Measurements from ENCODE around the gene PRR15. TPM values are rescaled to one million over a fixed set of nuclear protein-coding genes. Genes with fewer than 3 reads are reported as not detected.

PRR15 gene
- total RNA-seq, 1 donor from 2014 or later: 8.1 TPM

GRCh38 chr7:29599026-29599425 lies 35.4 kb downstream of the PRR15 start:
- H3K4me3 ChIP-seq (ENCODE audit: low read depth, low read length): no peak overlapping the region
- no peak for DNase-seq (ENCODE audit: low read depth)
- TF ChIP-seq, protein P1, sequence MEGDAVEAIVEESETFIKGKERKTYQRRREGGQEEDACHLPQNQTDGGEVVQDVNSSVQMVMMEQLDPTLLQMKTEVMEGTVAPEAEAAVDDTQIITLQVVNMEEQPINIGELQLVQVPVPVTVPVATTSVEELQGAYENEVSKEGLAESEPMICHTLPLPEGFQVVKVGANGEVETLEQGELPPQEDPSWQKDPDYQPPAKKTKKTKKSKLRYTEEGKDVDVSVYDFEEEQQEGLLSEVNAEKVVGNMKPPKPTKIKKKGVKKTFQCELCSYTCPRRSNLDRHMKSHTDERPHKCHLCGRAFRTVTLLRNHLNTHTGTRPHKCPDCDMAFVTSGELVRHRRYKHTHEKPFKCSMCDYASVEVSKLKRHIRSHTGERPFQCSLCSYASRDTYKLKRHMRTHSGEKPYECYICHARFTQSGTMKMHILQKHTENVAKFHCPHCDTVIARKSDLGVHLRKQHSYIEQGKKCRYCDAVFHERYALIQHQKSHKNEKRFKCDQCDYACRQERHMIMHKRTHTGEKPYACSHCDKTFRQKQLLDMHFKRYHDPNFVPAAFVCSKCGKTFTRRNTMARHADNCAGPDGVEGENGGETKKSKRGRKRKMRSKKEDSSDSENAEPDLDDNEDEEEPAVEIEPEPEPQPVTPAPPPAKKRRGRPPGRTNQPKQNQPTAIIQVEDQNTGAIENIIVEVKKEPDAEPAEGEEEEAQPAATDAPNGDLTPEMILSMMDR (conservative IDR thresholded peaks at IDR 0.05; ENCODE audit: low read depth, low read length): no peak

- TF ChIP-seq, protein P1 (conservative IDR thresholded peaks at IDR 0.05; ENCODE audit: low read depth, low read length): no peak
- H3K4me3 ChIP-seq (ENCODE audit: low read depth, low read length): no peak overlapping the region
- no peak for DNase-seq (ENCODE audit: low read depth)
Observed at GRCh38 chr7:29600661-29601060, 37.0 kb downstream of the PRR15 start.

DNA sequence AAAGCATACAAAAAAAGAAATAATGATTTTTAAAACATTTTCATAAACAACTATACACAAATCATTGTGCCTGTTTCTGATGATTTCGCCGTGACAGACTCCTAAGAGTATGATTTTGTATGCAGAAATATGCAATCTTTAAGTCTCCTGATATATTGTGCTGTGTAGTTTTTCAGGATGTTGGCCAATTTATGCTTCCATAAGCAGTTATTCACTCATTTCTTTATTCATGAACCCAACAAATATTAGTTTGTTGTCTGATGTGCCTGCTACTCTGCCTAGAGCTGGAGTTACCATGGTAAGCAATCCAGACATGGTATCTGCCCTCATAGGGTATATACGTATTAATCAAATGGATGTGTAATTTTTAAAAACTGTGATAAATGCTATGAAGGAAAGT lies 40.4 kb downstream of the PRR15 start:
- H3K4me3 ChIP-seq (ENCODE audit: low read depth, low read length): no peak overlapping the region
- TF ChIP-seq, protein P1 (conservative IDR thresholded peaks at IDR 0.05; ENCODE audit: low read depth, low read length): no peak
- DNase-seq (ENCODE audit: low read depth): no peak

- TF ChIP-seq, protein P1 (conservative IDR thresholded peaks at IDR 0.05; ENCODE audit: low read depth, low read length): no peak
- no peak for DNase-seq (ENCODE audit: low read depth)
- no peak overlapping the region for H3K4me3 ChIP-seq (ENCODE audit: low read depth, low read length)
Observed at GRCh38 chr7:29604702-29605101, 41.1 kb downstream of the PRR15 start.

- TF ChIP-seq, protein P1 (conservative IDR thresholded peaks at IDR 0.05; ENCODE audit: low read depth, low read length): no peak
- DNase-seq (ENCODE audit: low read depth): no peak
- H3K4me3 ChIP-seq (ENCODE audit: low read depth, low read length): no peak overlapping the region
Observed at GRCh38 chr7:29605671-29606070, 42.0 kb downstream of the PRR15 start.

- TF ChIP-seq, protein P1 (conservative IDR thresholded peaks at IDR 0.05; ENCODE audit: low read depth, low read length): no peak
- DNase-seq (ENCODE audit: low read depth): no peak
- no peak overlapping the region for H3K4me3 ChIP-seq (ENCODE audit: low read depth, low read length)
Observed at GRCh38 chr7:29606287-29606721, 42.7 kb downstream of the PRR15 start.

GRCh38 chr7:29606830-29607229 lies 43.2 kb downstream of the PRR15 start:
- no peak overlapping the region for H3K4me3 ChIP-seq (ENCODE audit: low read depth, low read length)
- TF ChIP-seq, protein P1 (conservative IDR thresholded peaks at IDR 0.05; ENCODE audit: low read depth, low read length): no peak
- DNase-seq (ENCODE audit: low read depth): no peak

Data from epithelial cell of proximal tubule (primary cell).